SK-N-SH (cell line): ENCODE results near the gene TANC2. TPM values are rescaled to one million over a fixed set of nuclear protein-coding genes. Genes with fewer than 3 reads are reported as not detected.

Experiments used
- CTCF ChIA-PET: fragments of 300-600, 350-600 bp; formaldehyde crosslinking; extraction: SDS; loops from one replicate; lab custom pipeline; 2021; lab: Yijun Ruan, JAX
- POLR2A ChIA-PET: fragments of 350-600 bp; sonication (Branson Sonifier 250); formaldehyde crosslinking; extraction: SDS; loops from one replicate; lab custom pipeline; 2020; ENCODE audit warnings: antibody characterized with exemption, inconsistent platforms; lab: Yijun Ruan, JAX
- DNase-seq: peaks from one replicate; pipeline ENCODE4 v3.0.0; 2012
- H2AFZ ChIP-seq: fragments of 200-600 bp; sonication (generic); 2 replicates; pipeline ENCODE4 v1.8.1; 2016; ENCODE audit warnings: antibody characterized with exemption, mild to moderate bottlenecking, low read depth
- H3F3A ChIP-seq: fragments of 200-600 bp; sonication (generic); replicated peaks from 2 replicates; pipeline ENCODE3; 2016; ENCODE audit warnings: antibody characterized with exemption, mild to moderate bottlenecking; ENCODE audit not compliant: insufficient read depth
- H3K27ac ChIP-seq, 2 experiments: fragments of 200-500 bp in 1 of 2; fragments of 200-600 bp in 1 of 2; sonication (Bioruptor generic) in 1 of 2; sonication (generic), shearing (Covaris generic) in 1 of 2; 2 replicates each; pipeline versions ENCODE4 v1.5.1 to v1.6.1; 2014 to 2016; ENCODE audit warnings: low read depth in 2 of 2, inconsistent platforms in 1 of 2, low read length in 1 of 2, mild to moderate bottlenecking in 1 of 2, mixed read lengths in 1 of 2
- H3K27me3 ChIP-seq: fragments of 200-600 bp; sonication (generic), shearing (Covaris generic); 2 replicates; pipeline ENCODE4 v1.6.1; 2016; ENCODE audit warnings: mixed run types; ENCODE audit not compliant: insufficient read depth
- H3K36me3 ChIP-seq, 2 experiments: fragments of 200-500 bp in 1 of 2; fragments of 200-600 bp in 1 of 2; sonication (Bioruptor generic) in 1 of 2; sonication (generic) in 1 of 2; replicated peaks in 1 of 2; 2 replicates each; pipeline versions ENCODE3 to v1.5.1; 2014 to 2016; ENCODE audit warnings: low read length in 1 of 2, mild to moderate bottlenecking in 1 of 2; ENCODE audit not compliant: insufficient read depth in 2 of 2, control insufficient read depth in 1 of 2
- H3K4me1 ChIP-seq, 2 experiments: fragments of 200-500 bp in 1 of 2; fragments of 200-600 bp in 1 of 2; sonication (Bioruptor generic) in 1 of 2; sonication (generic), shearing (Covaris generic) in 1 of 2; 2 replicates each; pipeline versions ENCODE4 v1.5.1 to v1.6.1; 2014 to 2016; ENCODE audit warnings: low read depth in 1 of 2, low read length in 1 of 2, mixed run types in 1 of 2; ENCODE audit not compliant: insufficient read depth in 2 of 2, control insufficient read depth in 1 of 2
- H3K4me2 ChIP-seq: fragments of 200-600 bp; sonication (generic), shearing (Covaris generic); 2 replicates; pipeline ENCODE4 v1.6.1; 2017; ENCODE audit warnings: mixed run types
- H3K4me3 ChIP-seq, 2 experiments: fragments of 200-500 bp in 1 of 2; fragments of 200-600 bp in 1 of 2; sonication (Bioruptor generic) in 1 of 2; sonication (generic), shearing (Covaris generic) in 1 of 2; 2 replicates each; pipeline versions ENCODE4 v1.5.1 to v1.8.1; 2014 to 2016; ENCODE audit warnings: low read depth in 2 of 2, inconsistent platforms in 1 of 2, low read length in 1 of 2, mild to moderate bottlenecking in 1 of 2, mixed read lengths in 1 of 2, moderate library complexity in 1 of 2
- H3K79me2 ChIP-seq: fragments of 200-600 bp; sonication (generic); 2 replicates; pipeline ENCODE4 v1.8.1; 2017; ENCODE audit warnings: mild to moderate bottlenecking; ENCODE audit not compliant: insufficient read depth
- H3K9ac ChIP-seq: fragments of 200-600 bp; sonication (generic); 2 replicates; pipeline ENCODE4 v1.6.1; 2017; ENCODE audit warnings: mixed run types
- H3K9me2 ChIP-seq: fragments of 200-600 bp; sonication (generic); 2 replicates; pipeline ENCODE4 v1.6.1; 2017; ENCODE audit warnings: mixed run types
- H3K9me3 ChIP-seq: fragments of 200-600 bp; sonication (generic); 2 replicates; pipeline ENCODE4 v1.6.1; 2017; ENCODE audit warnings: mixed run types, mild to moderate bottlenecking, moderate library complexity
- H4K20me1 ChIP-seq: fragments of 200-600 bp; sonication (generic); 2 replicates; pipeline ENCODE4 v1.6.1; 2017; ENCODE audit warnings: mild to moderate bottlenecking, mixed run types; ENCODE audit not compliant: insufficient read depth
- CHD2 ChIP-seq: fragments of 150-350 bp; IDR thresholded peaks from 2 replicates; pipeline ENCODE4 v1.6.1; 2018; ENCODE audit warnings: low read length; ENCODE audit not compliant: partially characterized antibody
- ELF1 ChIP-seq: IDR thresholded peaks from 2 replicates; pipeline ENCODE4 v1.4.0; 2012
- EP300 ChIP-seq, 2 experiments: IDR thresholded peaks; 2 replicates each; pipeline versions ENCODE4 v1.4.0 to v1.6.1; 2012; ENCODE audit warnings: borderline replicate concordance in 1 of 2, low read depth in 1 of 2, low read length in 1 of 2
- GATA2 ChIP-seq: sonication (generic); formaldehyde crosslinking; IDR thresholded peaks from 2 replicates; pipeline ENCODE4 v1.5.0; 2020; ENCODE audit warnings: mild to moderate bottlenecking, missing genetic modification reagents
- JUND ChIP-seq: IDR thresholded peaks from 2 replicates; pipeline ENCODE4 v1.4.0; 2012
- NRF1 ChIP-seq: IDR thresholded peaks from 2 replicates; pipeline ENCODE4 v1.6.1; 2012; ENCODE audit warnings: low read depth, mild to moderate bottlenecking, low read length
- POLR2AphosphoS5 ChIP-seq: IDR thresholded peaks from 2 replicates; pipeline ENCODE4 v1.6.1; 2012; ENCODE audit warnings: low read depth, low read length
- RFX5 ChIP-seq: IDR thresholded peaks from 2 replicates; pipeline ENCODE4 v1.6.1; 2012; ENCODE audit warnings: mild to moderate bottlenecking, improper control_type of control experiment, low read length
- SMC3 ChIP-seq: IDR thresholded peaks from 2 replicates; pipeline ENCODE4 v1.6.1; 2012; ENCODE audit warnings: low read depth, low read length, improper control_type of control experiment
- TCF12 ChIP-seq: IDR thresholded peaks from 2 replicates; pipeline ENCODE4 v1.4.0; 2012
- TEAD4 ChIP-seq: IDR thresholded peaks from 2 replicates; pipeline ENCODE4 v1.4.0; 2012; ENCODE audit warnings: mild to moderate bottlenecking, borderline replicate concordance; ENCODE audit not compliant: insufficient read depth
- USF1 ChIP-seq: IDR thresholded peaks from 2 replicates; pipeline ENCODE4 v1.4.0; 2012; ENCODE audit warnings: low read depth, borderline replicate concordance
- YY1 ChIP-seq: IDR thresholded peaks from 2 replicates; pipeline ENCODE4 v1.4.0; 2012; ENCODE audit warnings: low read depth, mild to moderate bottlenecking
- WGBS: methylation state at CpG from one replicate; pipeline ENCODE4 v1.1.6; 2017; ENCODE audit warnings: low lambda C conversion rate; 5-methylcytosine and 5-hydroxymethylcytosine counted together
- polyA plus RNA-seq, 3 experiments: library from polyadenylated mRNA; depleted of rRNA; stranded (reverse); fragments of >200 nt; gene quantifications; 2 replicates each; pipeline ENCODE4 v1.2.3, GENCODE V29; 2012
- TF ChIP-seq, protein P1 (sequence below): IDR thresholded peaks from 2 replicates; pipeline ENCODE4 v1.4.0; 2012; ENCODE audit warnings: low read depth
- TF ChIP-seq, protein P2 (sequence below): IDR thresholded peaks from 2 replicates; pipeline ENCODE4 v1.6.1; 2012; ENCODE audit warnings: mild to moderate bottlenecking, low read depth, low read length, moderate library complexity
- TF ChIP-seq, protein P3 (sequence below): IDR thresholded peaks from 2 replicates; pipeline ENCODE4; 2012
- TF ChIP-seq, protein P4 (sequence below): fragments of 150-350 bp; IDR thresholded peaks from 2 replicates; pipeline ENCODE4 v1.6.1; 2017; ENCODE audit warnings: antibody characterized with exemption, low read length, low read depth, borderline replicate concordance

TANC2 gene
- polyA plus RNA-seq, 1 of the 3 experiments (the other 2 are of a cell fraction) = 23.0 TPM

- TF ChIP-seq GATA2 (CRISPR knock-in tag) (no peak), POLR2AphosphoS5 (no peak), JUND (no peak), RFX5 (no peak)
- TF ChIP-seq, all 33 proteins: peak for 0
Observed at GRCh38 chr17:62998166-62998565, 32.1 kb downstream of the TANC2 start (continued).

GRCh38 chr17:62998665-62999393 is 32.8 kb downstream of the TANC2 start:
- DNase-seq = no peak
- Histone ChIP-seq H3F3A (peaks cover 12% of the 10 kb centered on the region), H3K4me1 (peaks cover 5% of the 10 kb centered on the region in 2 experiments; a peak in 2 of 4 replicates), H3K4me3 (no peak overlapping the region), H3K36me3 (peaks cover 0 to 29% of the 10 kb centered on the region in 2 experiments), H3K9ac (no peak overlapping the region), H4K20me1 (peaks cover 56% of the 10 kb centered on the region), H3K4me2 (no peak overlapping the region), H3K27me3 (no peaks in the 10 kb centered on the region), H2AFZ (no peak overlapping the region), H3K27ac (no peak overlapping the region), H3K79me2 (peaks cover 100% of the 10 kb centered on the region), H3K9me2 (no peaks in the 10 kb centered on the region), H3K9me3 (no peaks in the 10 kb centered on the region)
- TF ChIP-seq, protein P1, sequence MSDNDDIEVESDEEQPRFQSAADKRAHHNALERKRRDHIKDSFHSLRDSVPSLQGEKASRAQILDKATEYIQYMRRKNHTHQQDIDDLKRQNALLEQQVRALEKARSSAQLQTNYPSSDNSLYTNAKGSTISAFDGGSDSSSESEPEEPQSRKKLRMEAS = no peak
- CTCF ChIA-PET = interaction anchor here (1.1 to 3.0 kb wide), 4 partner anchors 11 to 407 kb away, joined by 3 to 9 read pairs (median 6); no protein-coding TSS in a partner anchor
- WGBS = 100% methylated on average over 1 of the region's 1 CpG
- POLR2A ChIA-PET = no interaction called here

- peaks cover 58% of the 10 kb centered on the region for H4K20me1 ChIP-seq
- WGBS = 97% methylated on average over 3 of the region's 3 CpGs
- peaks cover 5 to 6% of the 10 kb centered on the region in 2 experiments; a peak in 2 of 4 replicates for H3K4me1 ChIP-seq
- no peak overlapping the region for H2AFZ ChIP-seq
- no peaks in the 10 kb centered on the region for H3K9me3 ChIP-seq
- H3K4me3 ChIP-seq = no peak overlapping the region
- no peak overlapping the region for H3K9ac ChIP-seq
- peaks cover 12% of the 10 kb centered on the region for H3F3A ChIP-seq
- POLR2A ChIA-PET = no interaction called here
- H3K9me2 ChIP-seq = no peaks in the 10 kb centered on the region
- no peak overlapping the region for H3K4me2 ChIP-seq
- no peaks in the 10 kb centered on the region for H3K27me3 ChIP-seq
- H3K79me2 ChIP-seq = peaks cover 100% of the 10 kb centered on the region
- CTCF ChIA-PET = interaction anchor here (0.7 to 3.0 kb wide), 5 partner anchors 12 to 288 kb away, joined by 3 to 9 read pairs (median 4); no protein-coding TSS in a partner anchor
- no peak overlapping the region for H3K27ac ChIP-seq
- no peak for DNase-seq
- H3K36me3 ChIP-seq = peaks cover 0 to 23% of the 10 kb centered on the region in 2 experiments
- TF ChIP-seq USF1 = no peak
- TF ChIP-seq RFX5 = no peak
- no peak for TF ChIP-seq JUND
- TF ChIP-seq POLR2AphosphoS5 = no peak
- TF ChIP-seq, protein P2, sequence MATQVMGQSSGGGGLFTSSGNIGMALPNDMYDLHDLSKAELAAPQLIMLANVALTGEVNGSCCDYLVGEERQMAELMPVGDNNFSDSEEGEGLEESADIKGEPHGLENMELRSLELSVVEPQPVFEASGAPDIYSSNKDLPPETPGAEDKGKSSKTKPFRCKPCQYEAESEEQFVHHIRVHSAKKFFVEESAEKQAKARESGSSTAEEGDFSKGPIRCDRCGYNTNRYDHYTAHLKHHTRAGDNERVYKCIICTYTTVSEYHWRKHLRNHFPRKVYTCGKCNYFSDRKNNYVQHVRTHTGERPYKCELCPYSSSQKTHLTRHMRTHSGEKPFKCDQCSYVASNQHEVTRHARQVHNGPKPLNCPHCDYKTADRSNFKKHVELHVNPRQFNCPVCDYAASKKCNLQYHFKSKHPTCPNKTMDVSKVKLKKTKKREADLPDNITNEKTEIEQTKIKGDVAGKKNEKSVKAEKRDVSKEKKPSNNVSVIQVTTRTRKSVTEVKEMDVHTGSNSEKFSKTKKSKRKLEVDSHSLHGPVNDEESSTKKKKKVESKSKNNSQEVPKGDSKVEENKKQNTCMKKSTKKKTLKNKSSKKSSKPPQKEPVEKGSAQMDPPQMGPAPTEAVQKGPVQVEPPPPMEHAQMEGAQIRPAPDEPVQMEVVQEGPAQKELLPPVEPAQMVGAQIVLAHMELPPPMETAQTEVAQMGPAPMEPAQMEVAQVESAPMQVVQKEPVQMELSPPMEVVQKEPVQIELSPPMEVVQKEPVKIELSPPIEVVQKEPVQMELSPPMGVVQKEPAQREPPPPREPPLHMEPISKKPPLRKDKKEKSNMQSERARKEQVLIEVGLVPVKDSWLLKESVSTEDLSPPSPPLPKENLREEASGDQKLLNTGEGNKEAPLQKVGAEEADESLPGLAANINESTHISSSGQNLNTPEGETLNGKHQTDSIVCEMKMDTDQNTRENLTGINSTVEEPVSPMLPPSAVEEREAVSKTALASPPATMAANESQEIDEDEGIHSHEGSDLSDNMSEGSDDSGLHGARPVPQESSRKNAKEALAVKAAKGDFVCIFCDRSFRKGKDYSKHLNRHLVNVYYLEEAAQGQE = no peak
- TF ChIP-seq, protein P1 = no peak
- TF ChIP-seq SMC3 = no peak
- TF ChIP-seq NRF1 = no peak
- no peak for TF ChIP-seq EP300 (IDR thresholded peaks at IDR 0.05; ENCODE audit: borderline replicate concordance in 1 of 2, low read depth in 1 of 2, low read length in 1 of 2)
- no peak for TF ChIP-seq ELF1
- TF ChIP-seq TCF12 = no peak
- TF ChIP-seq, protein P3, sequence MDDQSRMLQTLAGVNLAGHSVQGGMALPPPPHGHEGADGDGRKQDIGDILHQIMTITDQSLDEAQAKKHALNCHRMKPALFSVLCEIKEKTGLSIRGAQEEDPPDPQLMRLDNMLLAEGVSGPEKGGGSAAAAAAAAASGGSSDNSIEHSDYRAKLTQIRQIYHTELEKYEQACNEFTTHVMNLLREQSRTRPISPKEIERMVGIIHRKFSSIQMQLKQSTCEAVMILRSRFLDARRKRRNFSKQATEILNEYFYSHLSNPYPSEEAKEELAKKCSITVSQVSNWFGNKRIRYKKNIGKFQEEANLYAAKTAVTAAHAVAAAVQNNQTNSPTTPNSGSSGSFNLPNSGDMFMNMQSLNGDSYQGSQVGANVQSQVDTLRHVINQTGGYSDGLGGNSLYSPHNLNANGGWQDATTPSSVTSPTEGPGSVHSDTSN = no peak
- no peak for TF ChIP-seq TEAD4
- no peak for TF ChIP-seq YY1
- TF ChIP-seq, protein P4, sequence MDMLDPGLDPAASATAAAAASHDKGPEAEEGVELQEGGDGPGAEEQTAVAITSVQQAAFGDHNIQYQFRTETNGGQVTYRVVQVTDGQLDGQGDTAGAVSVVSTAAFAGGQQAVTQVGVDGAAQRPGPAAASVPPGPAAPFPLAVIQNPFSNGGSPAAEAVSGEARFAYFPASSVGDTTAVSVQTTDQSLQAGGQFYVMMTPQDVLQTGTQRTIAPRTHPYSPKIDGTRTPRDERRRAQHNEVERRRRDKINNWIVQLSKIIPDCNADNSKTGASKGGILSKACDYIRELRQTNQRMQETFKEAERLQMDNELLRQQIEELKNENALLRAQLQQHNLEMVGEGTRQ = no peak
- no peak for TF ChIP-seq CHD2
Observed at GRCh38 chr17:62999736-63000135, 33.7 kb downstream of the TANC2 start.
